ENCODE results near the gene SAP130.

- TF ChIP-seq CTCF (IDR thresholded peaks at IDR 0.05) (no peak), EP300 (IDR thresholded peaks at IDR 0.05) (no peak)
Observed at GRCh38 chr2:128043041-128043440, 15.2 kb upstream of the SAP130 start.
